H1 (cell line): ENCODE data around the gene PPP2R2C. TPM values are rescaled to one million over a fixed set of nuclear protein-coding genes. Genes with fewer than 3 reads are reported as not detected.

Experiments
- CTCF ChIA-PET: fragments of 300-600 bp; sonication (Branson Sonifier 250); formaldehyde crosslinking; loops from one replicate; lab custom pipeline; 2021; ENCODE audit not compliant: partially characterized antibody; lab: Charles Lee
- POLR2A ChIA-PET: fragments of 300-600 bp; sonication (Branson Sonifier 250); formaldehyde crosslinking; loops from one replicate; lab custom pipeline; 2021; ENCODE audit warnings: inconsistent platforms; ENCODE audit not compliant: partially characterized antibody; lab: Charles Lee
- DNase-seq, 2 experiments: peaks; one replicate each; pipeline versions ENCODE4 v3.0.0 to v3.0.0-alpha.2; 2010 to 2022; ENCODE audit warnings: low spot score in 2 of 2, low read depth in 1 of 2, mixed read lengths in 1 of 2
- FAIRE-seq: peaks from 2 replicates; lab custom pipeline; 2011; peaks lifted over from hg19 to GRCh38; lab: Jason Lieb, UNC
- H2AFZ ChIP-seq: 2 replicates; pipeline ENCODE4 v1.8.1; 2012; ENCODE audit warnings: low read length, inconsistent platforms
- H2AK5ac ChIP-seq: 2 replicates; pipeline ENCODE4 v1.6.1; 2013; ENCODE audit warnings: low read depth, low read length
- H2BK120ac ChIP-seq: replicated peaks from 2 replicates; pipeline ENCODE3; 2013; ENCODE audit warnings: low read depth, low read length, inconsistent platforms
- H2BK12ac ChIP-seq: 2 replicates; pipeline ENCODE4 v1.6.1; 2013; ENCODE audit warnings: low read depth, low read length
- H2BK15ac ChIP-seq: 2 replicates; pipeline ENCODE4 v1.6.1; 2013; ENCODE audit warnings: low read length
- H2BK20ac ChIP-seq: 2 replicates; pipeline ENCODE4 v1.6.1; 2013; ENCODE audit warnings: low read length
- H2BK5ac ChIP-seq: 2 replicates; pipeline ENCODE4 v1.6.1; 2013; ENCODE audit warnings: low read depth, low read length
- H3K14ac ChIP-seq: 2 replicates; pipeline ENCODE4 v1.6.1; 2013; ENCODE audit warnings: inconsistent platforms; ENCODE audit not compliant: insufficient read length
- H3K18ac ChIP-seq: 2 replicates; pipeline ENCODE4 v1.6.1; 2013; ENCODE audit warnings: low read length; ENCODE audit errors: extremely low read depth
- H3K23ac ChIP-seq: 2 replicates; pipeline ENCODE4 v1.6.1; 2013; ENCODE audit warnings: inconsistent platforms; ENCODE audit not compliant: insufficient read length
- H3K23me2 ChIP-seq: 2 replicates; pipeline ENCODE4 v1.6.1; 2013; ENCODE audit warnings: low read depth, low read length
- H3K27ac ChIP-seq: 2 replicates; pipeline ENCODE4 v1.6.1; 2011; ENCODE audit warnings: low read depth, low read length, inconsistent platforms
- H3K27me3 ChIP-seq, 4 experiments: replicated peaks in 1 of 4; 1 replicate in 1 of 4; 2 replicates in 3 of 4; pipeline versions ENCODE4 v1.6.1 to v1.8.1; 2011 to 2013; ENCODE audit warnings: low read length in 3 of 4, mild to moderate bottlenecking in 3 of 4, inconsistent platforms in 2 of 4, mixed read lengths in 2 of 4, moderate library complexity in 1 of 4; ENCODE audit not compliant: control insufficient read depth in 3 of 4, insufficient read depth in 3 of 4; ENCODE audit errors: extremely low read depth in 1 of 4
- H3K36me3 ChIP-seq, 4 experiments: 2 replicates each; pipeline versions ENCODE4 v1.6.1 to v1.8.1; 2011 to 2013; ENCODE audit warnings: mild to moderate bottlenecking in 4 of 4, low read length in 3 of 4, moderate library complexity in 2 of 4, control low read depth in 1 of 4, inconsistent platforms in 1 of 4; ENCODE audit not compliant: insufficient read depth in 4 of 4, control insufficient read depth in 2 of 4
- H3K4ac ChIP-seq: replicated peaks from 2 replicates; pipeline ENCODE3; 2013; ENCODE audit warnings: low read length, low read depth, mixed read lengths, inconsistent platforms; ENCODE audit not compliant: insufficient read length
- H3K4me1 ChIP-seq, 4 experiments: replicated peaks in 1 of 4; 1 replicate in 1 of 4; 2 replicates in 3 of 4; pipeline versions ENCODE4 v1.6.1 to v1.8.1; 2011 to 2013; ENCODE audit warnings: low read length in 3 of 4, inconsistent platforms in 2 of 4, mixed read lengths in 1 of 4; ENCODE audit not compliant: insufficient read depth in 4 of 4, control insufficient read depth in 3 of 4
- H3K4me2 ChIP-seq, 2 experiments: 2 replicates each; pipeline versions ENCODE4 v1.6.1 to v1.8.1; 2011 to 2013; ENCODE audit warnings: low read depth in 2 of 2, low read length in 2 of 2, control low read depth in 1 of 2, inconsistent platforms in 1 of 2, mild to moderate bottlenecking in 1 of 2; ENCODE audit not compliant: insufficient read depth in 1 of 2
- H3K4me3 ChIP-seq, 4 experiments: fragments of 200-600, 300-600 bp in 1 of 4; sonication (generic), shearing (Covaris generic), sonication (Bioruptor Twin) in 1 of 4; 2 replicates each; pipeline versions ENCODE4 v1.5.1 to v1.8.1; 2011 to 2016; ENCODE audit warnings: low read length in 4 of 4, low read depth in 3 of 4, control low read depth in 2 of 4, inconsistent platforms in 2 of 4, mild to moderate bottlenecking in 2 of 4, mixed read lengths in 1 of 4, moderate library complexity in 1 of 4; ENCODE audit not compliant: insufficient read depth in 2 of 4; ENCODE audit errors: extremely low read depth in 1 of 4
- H3K56ac ChIP-seq: replicated peaks from 2 replicates; pipeline ENCODE3; 2013; ENCODE audit warnings: low read depth, mild to moderate bottlenecking, mixed read lengths, low read length, inconsistent platforms; ENCODE audit not compliant: insufficient read length
- H3K79me1 ChIP-seq: 2 replicates; pipeline ENCODE4 v1.6.1; 2013; ENCODE audit warnings: low read depth, low read length, control low read depth
- H3K79me2 ChIP-seq, 2 experiments: 2 replicates each; pipeline versions ENCODE4 v1.6.1 to v1.8.1; 2012 to 2013; ENCODE audit warnings: low read length in 2 of 2, mild to moderate bottlenecking in 2 of 2, inconsistent platforms in 1 of 2; ENCODE audit not compliant: insufficient read depth in 2 of 2, control insufficient read depth in 1 of 2
- H3K9ac ChIP-seq, 4 experiments: replicated peaks in 1 of 4; 1 replicate in 1 of 4; 2 replicates in 3 of 4; pipeline versions ENCODE4 v1.6.1 to v1.8.1; 2011 to 2013; ENCODE audit warnings: low read depth in 3 of 4, low read length in 3 of 4, control low read depth in 2 of 4, mild to moderate bottlenecking in 2 of 4, moderate library complexity in 2 of 4, inconsistent platforms in 1 of 4; ENCODE audit errors: extremely low read depth in 1 of 4
- H3K9me3 ChIP-seq, 2 experiments: 2 replicates each; pipeline versions ENCODE4 v1.6.1 to v1.8.1; 2012 to 2013; ENCODE audit warnings: mild to moderate bottlenecking in 2 of 2, moderate library complexity in 2 of 2, control low read depth in 1 of 2, inconsistent platforms in 1 of 2, low read depth in 1 of 2, low read length in 1 of 2, mixed read lengths in 1 of 2; ENCODE audit not compliant: insufficient read depth in 2 of 2
- H4K20me1 ChIP-seq, 2 experiments: replicated peaks in 1 of 2; 2 replicates each; pipeline versions ENCODE3 to v1.8.1; 2011 to 2013; ENCODE audit warnings: inconsistent platforms in 2 of 2, low read length in 2 of 2, mild to moderate bottlenecking in 1 of 2; ENCODE audit not compliant: insufficient read depth in 2 of 2, control insufficient read depth in 1 of 2
- H4K5ac ChIP-seq: 2 replicates; pipeline ENCODE4 v1.6.1; 2013; ENCODE audit warnings: low read length, low read depth, mixed read lengths, inconsistent platforms; ENCODE audit not compliant: insufficient read length
- H4K8ac ChIP-seq: 2 replicates; pipeline ENCODE4 v1.8.0; 2013; ENCODE audit warnings: mild to moderate bottlenecking, moderate library complexity, low read length, inconsistent platforms; ENCODE audit not compliant: insufficient read depth; ENCODE audit errors: extremely low read depth
- H4K91ac ChIP-seq: replicated peaks from 2 replicates; pipeline ENCODE3; 2013; ENCODE audit warnings: low read length, mixed read lengths, inconsistent platforms; ENCODE audit not compliant: insufficient read length
- CBX8 ChIP-seq: fragments of 300-800, 300-1000 bp; sonication (generic); IDR thresholded peaks from 2 replicates; pipeline ENCODE4 v1.7.1; 2016; ENCODE audit warnings: low read depth, low read length, borderline replicate concordance
- CREB1 ChIP-seq: IDR thresholded peaks from 2 replicates; pipeline ENCODE4 v1.6.1; 2012; ENCODE audit warnings: inconsistent platforms
- FOSL1 ChIP-seq: IDR thresholded peaks from 2 replicates; pipeline ENCODE4 v1.6.1; 2011; ENCODE audit warnings: mild to moderate bottlenecking, low read depth, low read length, moderate library complexity; ENCODE audit not compliant: insufficient read depth
- SP2 ChIP-seq: IDR thresholded peaks from 2 replicates; pipeline ENCODE4 v1.6.1; 2012; ENCODE audit warnings: mild to moderate bottlenecking, low read length, inconsistent platforms
- WGBS, 2 experiments: shearing (Covaris generic) in 1 of 2; methylation state at CpG; one replicate each; pipeline versions ENCODE4 v1.1.6 to v1.1.7; 2013 to 2015; ENCODE audit warnings: low lambda C conversion rate in 2 of 2, mixed read lengths in 2 of 2, inconsistent platforms in 1 of 2, low coverage in 1 of 2, missing lambda C conversion rate in 1 of 2; ENCODE audit not compliant: insufficient replicate concordance in 2 of 2, insufficient coverage in 1 of 2, insufficient read length in 1 of 2; ENCODE audit errors: extremely low coverage in 1 of 2, missing lambda C conversion rate in 1 of 2; 5-methylcytosine and 5-hydroxymethylcytosine counted together
- polyA plus RNA-seq, 7 experiments: library from polyadenylated mRNA; depleted of rRNA in 3 of 7; stranded (reverse) in 5 of 7; unstranded in 2 of 7; fragments of >200 nt in 5 of 7; fragments of 200-250 nt in 2 of 7; gene quantifications; 1 replicate in 5 of 7; 2 replicates in 1 of 7; 4 replicates in 1 of 7; pipeline versions ENCODE4 v1.2.1 to v1.2.3, GENCODE V29; 2011 to 2013; ENCODE audit warnings: missing spikeins in 2 of 7, mixed read lengths in 2 of 7
- total RNA-seq: library from RNA; stranded (reverse); fragmentation: NEBNext Ultra II Directional; extraction: Animal tissue kit (Norgen Biotek cat#: 25700); gene quantifications from 2 replicates; pipeline ENCODE4 v1.2.1, GENCODE V29; 2021

The PPP2R2C gene
- total and polyA plus RNA-seq, 2 of the 8 experiments (the other 6 are each of a cell fraction or from before 2014, with no cell fraction given), result 6.4 TPM

DNA sequence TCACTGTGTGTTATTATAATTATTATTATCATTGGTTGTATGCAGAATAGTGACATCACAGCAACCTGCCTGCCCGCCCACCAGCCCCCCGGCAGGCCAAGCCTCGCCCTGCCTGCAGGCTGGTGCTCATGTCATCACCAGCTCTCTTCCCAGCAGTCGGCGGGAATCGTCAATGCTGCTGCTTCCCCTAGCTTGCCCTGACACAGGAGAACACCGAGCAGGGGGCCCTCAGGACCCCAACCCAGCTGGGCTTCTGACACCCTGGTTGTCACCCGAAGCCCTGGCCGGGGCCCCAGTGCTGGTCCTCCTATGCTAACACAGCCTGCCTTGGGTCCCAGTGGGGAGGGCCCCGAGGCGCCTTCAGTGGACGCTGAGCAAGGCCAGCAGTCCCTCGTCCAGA, 100.6 kb downstream of the PPP2R2C start:
- WGBS, 2 experiments, result 87% methylated on average over 13 of the region's 13 CpGs; no CpG with 5 or more reads in 1 of the 2 experiments
- POLR2A ChIA-PET, result no interaction called here

More for the DNA sequence above, 100.6 kb downstream of the PPP2R2C start:
- DNase-seq, result no peak
- Histone ChIP-seq H4K20me1 (peaks cover 2 to 12% of the 10 kb centered on the region in 2 experiments), H2AFZ (no peak overlapping the region), H2BK5ac (no peak overlapping the region), H3K79me2 (no peaks in the 10 kb centered on the region), H3K56ac (no peak overlapping the region), H3K4me2 (no peak overlapping the region), H3K23me2 (no peaks in the 10 kb centered on the region), H2AK5ac (no peak overlapping the region), H3K14ac (no peak overlapping the region), H2BK120ac (no peak overlapping the region), H3K4me1 (peaks cover 2 to 14% (median 7%) of the 10 kb centered on the region in 4 experiments; a peak in 5 of 7 replicates), H3K23ac (no peak overlapping the region), H3K4ac (no peak overlapping the region), H3K27me3 (no peaks in the 10 kb centered on the region), H3K4me3 (no peak overlapping the region), H3K27ac (no peak overlapping the region), H2BK12ac (no peak overlapping the region), H4K5ac (no peak overlapping the region), H3K36me3 (no peaks in the 10 kb centered on the region), H3K9ac (no peak overlapping the region), H2BK15ac (no peak overlapping the region), H2BK20ac (no peak overlapping the region), H3K79me1 (no peaks in the 10 kb centered on the region), H4K8ac (no peak overlapping the region), H4K91ac (no peak overlapping the region), H3K18ac (no peak overlapping the region), H3K9me3 (no peaks in the 10 kb centered on the region)
- FAIRE-seq, result no peak
- CTCF ChIA-PET, result interaction anchor here (1.0 to 8.1 kb wide), 3 partner anchors 10 to 42 kb away, joined by 3 to 46 read pairs (median 3); no protein-coding TSS in a partner anchor
- TF ChIP-seq CBX8, result no peak
- no peak for TF ChIP-seq FOSL1
- TF ChIP-seq CREB1, result no peak
- TF ChIP-seq SP2, result no peak
